Measurements from ENCODE around the gene DNAH10.
"Not testable (repeated sequence)": the region's sequence is repeated elsewhere in the genome, so short reads cannot be mapped to it uniquely, and the experiment has no call there.

Gene DNAH10

GRCh38 chr12:123939716-123940626, 177.9 kb downstream of the DNAH10 start:
- no peak for DNase-seq

- no peak for DNase-seq
Measured at GRCh38 chr12:123940627-123940966, 178.5 kb downstream of the DNAH10 start.

GRCh38 chr12:123941000-123941399, 178.9 kb downstream of the DNAH10 start:
- DNase-seq = no peak

GRCh38 chr12:123941624-123942237, 179.6 kb downstream of the DNAH10 start:
- no peak for DNase-seq

- no peak for DNase-seq
Measured at GRCh38 chr12:123942238-123942653, 180.1 kb downstream of the DNAH10 start.

GRCh38 chr12:123942911-123943648, 181.0 kb downstream of the DNAH10 start:
- no peak for DNase-seq

- DNase-seq = no peak
Measured at GRCh38 chr12:123943816-123944215, 181.7 kb downstream of the DNAH10 start.

- no peak for DNase-seq
Measured at GRCh38 chr12:123944696-123945095, 182.6 kb downstream of the DNAH10 start.

- DNase-seq = no peak
Measured at GRCh38 chr12:123945287-123946151, 183.4 kb downstream of the DNAH10 start.

GRCh38 chr12:123946152-123946515, 184.0 kb downstream of the DNAH10 start:
- no peak for DNase-seq

GRCh38 chr12:123946516-123947505, 184.7 kb downstream of the DNAH10 start:
- not testable (repeated sequence) for DNase-seq

- not testable (repeated sequence) for DNase-seq
Measured at GRCh38 chr12:123947531-123947930, 185.4 kb downstream of the DNAH10 start.

- DNase-seq = no peak
Measured at GRCh38 chr12:123948401-123948795, 186.3 kb downstream of the DNAH10 start.

GRCh38 chr12:123948796-123949769, 187.0 kb downstream of the DNAH10 start:
- no peak for DNase-seq

- no peak for DNase-seq
Measured at GRCh38 chr12:123949770-123950165, 187.7 kb downstream of the DNAH10 start.

GRCh38 chr12:123950476-123951349, 188.6 kb downstream of the DNAH10 start:
- no peak for DNase-seq

- no peak for DNase-seq
Measured at GRCh38 chr12:123951467-123951866, 189.4 kb downstream of the DNAH10 start.

GRCh38 chr12:123952037-123952436, 189.9 kb downstream of the DNAH10 start:
- DNase-seq = no peak
